Activated naive CD8-positive, alpha-beta T cell treated with anti-CD3 and anti-CD28 coated beads, Interleukin-2, amount 50 U/mL, for 24 hours (primary cell): ENCODE data around the gene DENND1A.

Experiments
- ATAC-seq: fragments of 150-1000 bp; cut with Tn5 transposase; one replicate; pipeline ENCODE4 v1.10.0; 2021
- DNase-seq: peaks from one replicate; pipeline ENCODE4 v3.0.0; 2021
- H3K27ac Mint-ChIP-seq: one replicate; pipeline ENCODE4 v1.8.0; 2021; ENCODE audit warnings: mild to moderate bottlenecking, mixed read lengths
- H3K27me3 Mint-ChIP-seq: one replicate; pipeline ENCODE4 v1.8.0; 2021; ENCODE audit warnings: mixed read lengths
- H3K36me3 Mint-ChIP-seq: one replicate; pipeline ENCODE4 v1.8.0; 2021; ENCODE audit warnings: low read depth, mixed read lengths
- H3K4me1 Mint-ChIP-seq: one replicate; pipeline ENCODE4 v1.8.0; 2021; ENCODE audit warnings: mixed read lengths
- H3K4me3 Mint-ChIP-seq: one replicate; pipeline ENCODE4 v1.8.0; 2021; ENCODE audit warnings: mild to moderate bottlenecking, moderate library complexity, mixed read lengths
- H3K9me3 Mint-ChIP-seq: one replicate; pipeline ENCODE4 v1.8.0; 2021; ENCODE audit warnings: mixed read lengths

The DENND1A gene

GRCh38 chr9:123876750-123877149 lies 53.2 kb downstream of the DENND1A start:
- Mint-ChIP-seq H3K4me3 (no peak overlapping the region), H3K4me1 (peaks cover 2% of the 10 kb centered on the region), H3K27ac (no peak overlapping the region), H3K36me3 (peaks cover 28% of the 10 kb centered on the region), H3K9me3 (no peaks in the 10 kb centered on the region), H3K27me3 (no peaks in the 10 kb centered on the region)
- ATAC-seq (no peak), DNase-seq (no peak)

DNA sequence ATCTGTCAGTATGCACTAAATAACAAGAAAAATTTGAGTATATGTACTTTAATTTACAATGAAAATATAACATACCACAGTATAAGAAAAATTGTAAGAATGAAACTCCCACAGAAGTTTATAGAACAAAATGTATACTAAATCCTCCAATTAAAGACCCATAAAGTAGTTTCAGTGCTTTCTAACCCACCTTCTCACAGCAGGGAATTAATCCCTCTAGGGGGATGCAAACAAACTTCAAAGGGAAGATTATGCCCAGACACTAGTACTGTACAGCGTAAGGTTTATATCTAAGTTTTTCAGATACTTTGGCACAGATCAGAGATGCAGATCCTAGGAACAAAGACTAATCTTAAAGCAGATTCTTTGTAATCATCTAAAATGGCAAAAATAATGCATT lies 57.2 kb downstream of the DENND1A start:
- Mint-ChIP-seq H3K4me3 (no peak overlapping the region), H3K36me3 (peaks cover 27% of the 10 kb centered on the region), H3K27me3 (no peaks in the 10 kb centered on the region), H3K27ac (no peak overlapping the region), H3K9me3 (no peaks in the 10 kb centered on the region), H3K4me1 (peaks cover 12% of the 10 kb centered on the region)
- ATAC-seq (no peak), DNase-seq (no peak)

DNA sequence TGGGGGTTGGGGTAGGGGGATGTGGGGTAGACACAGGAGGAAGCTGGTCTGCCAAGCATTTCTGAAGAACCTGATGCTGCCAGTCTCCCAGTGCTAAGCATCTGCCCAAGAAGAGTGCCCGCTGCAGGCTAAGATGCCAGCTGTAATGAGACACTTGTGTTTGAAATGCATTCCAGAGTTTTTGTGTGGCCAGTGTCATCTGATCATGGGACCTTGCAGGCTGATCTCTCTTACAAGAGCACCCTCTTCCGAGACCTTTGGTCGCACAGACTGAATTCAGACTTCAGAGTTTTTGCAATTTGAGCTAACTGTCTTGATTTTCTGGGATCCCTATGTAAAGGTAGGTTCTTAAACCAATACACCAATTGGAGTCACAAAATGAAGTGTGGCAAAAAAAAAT lies 58.1 kb downstream of the DENND1A start:
- no peaks in the 10 kb centered on the region for H3K27me3 Mint-ChIP-seq
- peaks cover 7% of the 10 kb centered on the region for H3K9me3 Mint-ChIP-seq
- H3K27ac Mint-ChIP-seq: no peak overlapping the region
- ATAC-seq: no peak
- DNase-seq: no peak
- H3K4me1 Mint-ChIP-seq: peaks cover 22% of the 10 kb centered on the region
- H3K4me3 Mint-ChIP-seq: no peak overlapping the region
- H3K36me3 Mint-ChIP-seq: peaks cover 30% of the 10 kb centered on the region

DNA sequence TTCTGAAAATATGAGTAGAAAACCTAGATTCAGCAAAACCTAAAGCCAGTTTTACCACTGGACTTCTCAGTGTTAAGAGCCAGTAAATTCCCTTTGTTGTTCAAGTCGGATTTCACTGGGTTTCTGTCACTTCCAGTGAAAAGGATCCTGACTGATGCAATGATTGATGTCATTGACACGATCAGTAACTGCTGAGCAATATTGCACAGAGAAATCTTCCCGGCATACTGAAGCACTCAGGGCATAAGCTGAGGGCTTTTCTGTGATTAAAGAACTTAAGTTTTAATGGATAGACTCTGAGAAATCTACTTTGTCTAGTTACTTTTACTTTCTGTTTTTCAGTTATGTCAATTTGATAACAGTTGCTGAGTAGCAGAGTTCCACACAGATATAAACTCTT lies 61.9 kb downstream of the DENND1A start:
- DNase-seq (no peak), ATAC-seq (no peak)
- peaks cover 12% of the 10 kb centered on the region for H3K9me3 Mint-ChIP-seq
- H3K4me1 Mint-ChIP-seq: peaks cover 34% of the 10 kb centered on the region
- peak overlapping the region; percentile 25 for H3K27ac Mint-ChIP-seq
- H3K27me3 Mint-ChIP-seq: no peaks in the 10 kb centered on the region
- peaks cover 21% of the 10 kb centered on the region for H3K36me3 Mint-ChIP-seq
- H3K4me3 Mint-ChIP-seq: no peak overlapping the region

- no peak for ATAC-seq
- Mint-ChIP-seq H3K9me3 (peaks cover 12% of the 10 kb centered on the region), H3K36me3 (peaks cover 19% of the 10 kb centered on the region), H3K27me3 (no peaks in the 10 kb centered on the region), H3K4me1 (peaks cover 34% of the 10 kb centered on the region), H3K4me3 (no peak overlapping the region), H3K27ac (peak overlapping the region; percentile 25)
- no peak for DNase-seq
These were observed 62.9 kb downstream of the DENND1A start for GRCh38 chr9:123867034-123867433.

GRCh38 chr9:123866497-123866896 lies 63.4 kb downstream of the DENND1A start:
- Mint-ChIP-seq H3K27ac (peak overlapping the region; percentile 35), H3K4me3 (no peak overlapping the region), H3K4me1 (peaks cover 34% of the 10 kb centered on the region), H3K36me3 (peaks cover 16% of the 10 kb centered on the region), H3K27me3 (no peaks in the 10 kb centered on the region), H3K9me3 (peaks cover 12% of the 10 kb centered on the region)
- DNase-seq (no peak), ATAC-seq (no peak)

DNA sequence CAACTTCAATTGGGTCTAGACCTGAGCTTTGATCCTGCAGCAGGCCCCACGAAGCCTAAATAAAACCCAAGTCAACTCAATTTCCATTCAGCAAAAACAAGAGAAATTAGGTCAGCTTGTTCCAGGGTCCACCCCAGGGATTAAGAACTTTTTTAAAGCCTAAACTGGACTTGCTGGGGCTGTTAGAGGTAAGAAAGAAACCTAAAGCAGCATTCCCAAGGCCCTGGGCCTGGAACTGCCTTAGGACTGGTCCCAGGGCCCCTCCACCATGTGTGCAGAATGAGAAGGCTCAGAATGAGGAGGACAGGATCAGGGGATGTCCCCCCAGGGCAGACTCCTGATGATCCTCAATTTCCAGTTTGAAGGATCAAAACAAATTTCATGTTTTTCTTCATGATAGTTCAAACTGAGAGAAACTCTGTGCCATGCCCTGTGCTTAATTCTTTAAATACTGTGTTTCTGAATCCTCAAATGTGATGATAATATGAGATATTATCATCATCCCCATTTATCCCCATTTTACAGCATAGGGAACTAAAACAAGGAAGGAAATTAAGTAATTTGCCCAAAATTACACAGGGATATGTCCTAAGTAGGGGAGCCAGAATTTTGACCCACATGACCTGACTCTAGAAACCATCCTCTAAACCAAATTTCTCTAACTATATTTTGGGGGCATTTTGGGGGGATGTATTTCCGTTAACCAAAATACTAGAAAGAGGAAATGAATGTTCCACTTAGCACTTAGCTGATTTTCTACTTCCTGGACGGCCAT lies 64.5 kb downstream of the DENND1A start:
- H3K9me3 Mint-ChIP-seq: peaks cover 12% of the 10 kb centered on the region
- H3K4me3 Mint-ChIP-seq: no peak overlapping the region

DNA sequence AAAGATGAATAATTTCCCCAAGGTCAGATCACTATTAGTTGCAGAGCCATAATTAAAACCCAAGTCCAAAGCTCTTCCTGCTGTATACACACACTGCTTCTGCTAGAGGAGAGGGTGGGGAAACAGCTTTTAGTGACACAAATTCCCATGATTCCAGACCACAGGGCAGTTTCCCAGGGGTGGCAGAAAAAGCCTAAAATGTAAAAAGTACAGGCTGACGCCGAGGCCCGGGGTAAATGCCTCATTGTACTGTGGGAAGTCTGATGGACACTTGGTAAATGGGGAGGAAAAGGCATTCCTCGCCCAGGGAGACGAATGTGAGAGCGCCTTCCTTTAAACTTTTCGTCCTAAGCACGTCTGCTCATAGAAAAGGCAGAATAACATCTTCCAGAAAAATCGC lies 65.7 kb downstream of the DENND1A start:
- no peak overlapping the region for H3K4me3 Mint-ChIP-seq
- peaks cover 12% of the 10 kb centered on the region for H3K9me3 Mint-ChIP-seq
- H3K27ac Mint-ChIP-seq: no peak overlapping the region
- H3K4me1 Mint-ChIP-seq: peaks cover 32% of the 10 kb centered on the region
- ATAC-seq: no peak
- peaks cover 8% of the 10 kb centered on the region for H3K36me3 Mint-ChIP-seq
- no peak for DNase-seq
- no peaks in the 10 kb centered on the region for H3K27me3 Mint-ChIP-seq

More for the DNA sequence above, 64.5 kb downstream of the DENND1A start:
- DNase-seq (no peak), ATAC-seq (no peak)
- peaks cover 32% of the 10 kb centered on the region for H3K4me1 Mint-ChIP-seq
- H3K27ac Mint-ChIP-seq: peak overlapping the region; percentile 35
- H3K36me3 Mint-ChIP-seq: peaks cover 16% of the 10 kb centered on the region
- no peaks in the 10 kb centered on the region for H3K27me3 Mint-ChIP-seq

GRCh38 chr9:123863164-123863855 lies 66.6 kb downstream of the DENND1A start:
- peaks cover 12% of the 10 kb centered on the region for H3K9me3 Mint-ChIP-seq
- no peak overlapping the region for H3K27ac Mint-ChIP-seq
- peaks cover 28% of the 10 kb centered on the region for H3K4me1 Mint-ChIP-seq
- DNase-seq: no peak
- no peak for ATAC-seq
- peaks cover 11% of the 10 kb centered on the region for H3K36me3 Mint-ChIP-seq
- H3K27me3 Mint-ChIP-seq: no peaks in the 10 kb centered on the region
- no peak overlapping the region for H3K4me3 Mint-ChIP-seq

- ATAC-seq (no peak), DNase-seq (no peak)
- Mint-ChIP-seq H3K36me3 (peaks cover 13% of the 10 kb centered on the region), H3K27ac (no peak overlapping the region), H3K4me3 (no peak overlapping the region), H3K4me1 (peaks cover 12% of the 10 kb centered on the region), H3K9me3 (peaks cover 5% of the 10 kb centered on the region), H3K27me3 (no peaks in the 10 kb centered on the region)
These were observed 68.2 kb downstream of the DENND1A start for GRCh38 chr9:123861756-123862120.

DNA sequence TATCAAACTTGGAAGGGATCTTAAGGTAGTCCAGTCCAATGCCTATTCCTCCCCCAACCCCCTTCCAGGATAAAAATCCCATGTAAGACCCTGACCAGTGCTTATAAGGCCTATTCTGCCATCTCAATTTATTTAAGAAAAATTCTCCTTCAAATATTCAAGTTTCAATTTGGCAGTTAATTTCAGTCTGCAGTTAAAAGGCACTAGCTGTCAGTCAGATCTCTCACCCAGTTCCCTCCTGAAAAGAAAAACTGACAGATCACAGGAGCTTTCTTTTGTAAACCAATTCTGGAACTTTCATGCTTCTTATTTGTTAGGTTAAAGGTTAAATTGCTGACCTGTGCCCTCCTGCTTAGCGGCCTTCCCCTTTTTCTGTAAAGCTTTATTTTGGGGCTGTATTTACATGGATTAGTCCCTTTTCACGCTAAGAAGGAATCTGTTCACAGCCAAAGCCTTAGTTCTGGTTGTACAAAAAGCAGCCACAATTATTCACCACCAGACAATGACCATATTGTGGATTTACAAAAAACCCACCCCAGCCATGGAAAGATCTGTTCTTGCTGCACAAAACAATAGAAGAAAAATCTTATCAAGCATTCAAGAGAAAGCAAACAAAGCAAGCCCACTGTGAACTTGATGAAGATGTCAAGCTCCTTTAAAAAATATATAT lies 68.7 kb downstream of the DENND1A start:
- peaks cover 4% of the 10 kb centered on the region for H3K9me3 Mint-ChIP-seq

DNA sequence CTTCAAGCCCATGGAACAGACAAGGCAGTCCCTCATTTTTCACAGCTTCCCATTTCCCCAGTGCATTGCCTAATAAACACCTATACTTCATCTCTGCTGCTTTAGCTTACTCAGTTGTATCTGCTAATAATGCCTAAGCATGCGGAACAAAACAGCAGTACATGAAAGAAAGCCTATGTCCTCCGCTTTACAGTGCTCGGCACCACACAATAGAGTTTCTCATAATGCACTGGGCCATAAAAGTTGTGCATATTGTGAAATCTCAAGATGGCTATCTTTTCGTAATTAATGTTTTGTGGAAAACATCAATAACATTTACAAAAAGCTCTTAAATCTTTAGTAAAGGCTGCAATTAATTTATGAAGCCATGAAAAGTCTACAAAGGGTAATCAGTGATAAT lies 69.3 kb downstream of the DENND1A start:
- DNase-seq (no peak), ATAC-seq (no peak)
- Mint-ChIP-seq H3K27ac (no peak overlapping the region), H3K27me3 (no peaks in the 10 kb centered on the region), H3K9me3 (no peaks in the 10 kb centered on the region), H3K4me1 (peaks cover under 1% of the 10 kb centered on the region), H3K4me3 (no peak overlapping the region), H3K36me3 (peaks cover 10% of the 10 kb centered on the region)

More for the DNA sequence above, 68.7 kb downstream of the DENND1A start:
- no peak for DNase-seq
- peaks cover 7% of the 10 kb centered on the region for H3K4me1 Mint-ChIP-seq
- peaks cover 13% of the 10 kb centered on the region for H3K36me3 Mint-ChIP-seq
- no peak overlapping the region for H3K27ac Mint-ChIP-seq
- no peak overlapping the region for H3K4me3 Mint-ChIP-seq
- H3K27me3 Mint-ChIP-seq: no peaks in the 10 kb centered on the region
- ATAC-seq: no peak

GRCh38 chr9:123852403-123852802 lies 77.5 kb downstream of the DENND1A start:
- H3K27me3 Mint-ChIP-seq: no peaks in the 10 kb centered on the region

DNA sequence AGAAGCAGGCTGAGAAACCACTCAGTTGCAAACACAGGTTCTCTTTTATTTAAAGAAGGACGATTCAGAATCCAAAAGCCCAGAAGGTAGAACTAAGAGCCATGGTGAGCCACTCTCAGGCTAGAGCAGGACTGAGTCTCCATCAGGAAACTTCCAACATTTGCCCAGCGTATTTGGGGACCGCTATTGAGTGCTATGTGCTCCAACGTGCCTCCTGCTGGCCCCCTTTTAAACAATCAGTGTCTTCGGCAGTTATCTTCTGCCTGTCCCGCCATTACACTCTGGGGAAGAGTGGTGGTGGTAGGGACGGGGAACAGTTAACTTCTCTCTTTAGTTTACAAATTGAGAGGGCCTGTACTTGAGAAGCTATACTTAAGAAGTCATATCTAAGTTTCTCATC lies 78.1 kb downstream of the DENND1A start:
- Mint-ChIP-seq H3K4me3 (no peak overlapping the region), H3K27me3 (no peaks in the 10 kb centered on the region), H3K9me3 (peaks cover 16% of the 10 kb centered on the region), H3K4me1 (peaks cover 11% of the 10 kb centered on the region), H3K27ac (no peak overlapping the region), H3K36me3 (peaks cover 23% of the 10 kb centered on the region)
- no peak for DNase-seq
- ATAC-seq: no peak

More at GRCh38 chr9:123852403-123852802, 77.5 kb downstream of the DENND1A start:
- DNase-seq (no peak), ATAC-seq (no peak)
- Mint-ChIP-seq H3K9me3 (peaks cover 10% of the 10 kb centered on the region), H3K4me3 (no peak overlapping the region), H3K27ac (no peak overlapping the region), H3K4me1 (peaks cover 11% of the 10 kb centered on the region), H3K36me3 (peaks cover 22% of the 10 kb centered on the region)
